ENCODE data around the gene NRP1.

NRP1 gene

GRCh38 chr10:33258967-33259366, 75.5 kb downstream of the NRP1 start:
- H3K27ac ChIP-seq = no peak overlapping the region
- H3K9me3 ChIP-seq (ENCODE audit: severe bottlenecking) = no peaks in the 10 kb centered on the region
- H3K4me3 ChIP-seq (ENCODE audit: low read depth, low read length) = no peak overlapping the region
- H3K27me3 ChIP-seq (ENCODE audit: insufficient read depth, low read depth, severe bottlenecking) = no peaks in the 10 kb centered on the region
- no peak for DNase-seq
- H3K36me3 ChIP-seq = no peaks in the 10 kb centered on the region
- TF ChIP-seq, protein P1, sequence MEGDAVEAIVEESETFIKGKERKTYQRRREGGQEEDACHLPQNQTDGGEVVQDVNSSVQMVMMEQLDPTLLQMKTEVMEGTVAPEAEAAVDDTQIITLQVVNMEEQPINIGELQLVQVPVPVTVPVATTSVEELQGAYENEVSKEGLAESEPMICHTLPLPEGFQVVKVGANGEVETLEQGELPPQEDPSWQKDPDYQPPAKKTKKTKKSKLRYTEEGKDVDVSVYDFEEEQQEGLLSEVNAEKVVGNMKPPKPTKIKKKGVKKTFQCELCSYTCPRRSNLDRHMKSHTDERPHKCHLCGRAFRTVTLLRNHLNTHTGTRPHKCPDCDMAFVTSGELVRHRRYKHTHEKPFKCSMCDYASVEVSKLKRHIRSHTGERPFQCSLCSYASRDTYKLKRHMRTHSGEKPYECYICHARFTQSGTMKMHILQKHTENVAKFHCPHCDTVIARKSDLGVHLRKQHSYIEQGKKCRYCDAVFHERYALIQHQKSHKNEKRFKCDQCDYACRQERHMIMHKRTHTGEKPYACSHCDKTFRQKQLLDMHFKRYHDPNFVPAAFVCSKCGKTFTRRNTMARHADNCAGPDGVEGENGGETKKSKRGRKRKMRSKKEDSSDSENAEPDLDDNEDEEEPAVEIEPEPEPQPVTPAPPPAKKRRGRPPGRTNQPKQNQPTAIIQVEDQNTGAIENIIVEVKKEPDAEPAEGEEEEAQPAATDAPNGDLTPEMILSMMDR (IDR thresholded peaks at IDR 0.05; ENCODE audit: low read depth, low read length) = no peak

- H3K36me3 ChIP-seq = no peaks in the 10 kb centered on the region
- TF ChIP-seq, protein P1 (IDR thresholded peaks at IDR 0.05; ENCODE audit: low read depth, low read length) = no peak
- H3K27ac ChIP-seq = no peak overlapping the region
- no peaks in the 10 kb centered on the region for H3K27me3 ChIP-seq (ENCODE audit: insufficient read depth, low read depth, severe bottlenecking)
- H3K4me3 ChIP-seq (ENCODE audit: low read depth, low read length) = no peak overlapping the region
- H3K9me3 ChIP-seq (ENCODE audit: severe bottlenecking) = no peaks in the 10 kb centered on the region
- no peak for DNase-seq
These were observed 76.9 kb downstream of the NRP1 start for GRCh38 chr10:33257439-33258080.

DNA sequence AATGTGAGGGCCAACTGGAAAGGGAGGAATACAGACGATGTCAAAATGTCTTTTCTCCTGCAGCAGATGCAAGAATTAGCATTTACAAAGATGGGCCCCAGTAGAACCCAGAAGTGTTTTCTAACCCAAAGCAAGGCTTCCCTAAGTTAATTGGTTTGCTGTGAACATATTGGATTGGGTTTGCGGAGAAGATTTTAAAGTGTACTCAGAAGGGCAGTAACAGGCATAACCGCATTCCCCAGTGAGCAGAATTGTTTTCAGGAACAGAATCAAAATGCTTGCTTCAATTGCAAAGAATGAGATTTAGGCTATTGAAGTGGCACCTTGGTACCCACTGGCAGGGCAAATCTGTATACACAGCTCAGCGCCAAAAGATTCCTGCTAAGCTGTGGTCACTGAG, 78.0 kb downstream of the NRP1 start:
- Histone ChIP-seq H3K4me3 (ENCODE audit: low read depth, low read length) (no peak overlapping the region), H3K9me3 (ENCODE audit: severe bottlenecking) (no peaks in the 10 kb centered on the region), H3K27me3 (ENCODE audit: insufficient read depth, low read depth, severe bottlenecking) (no peaks in the 10 kb centered on the region), H3K36me3 (no peaks in the 10 kb centered on the region), H3K27ac (no peak overlapping the region)
- TF ChIP-seq, protein P1 (IDR thresholded peaks at IDR 0.05; ENCODE audit: low read depth, low read length) = no peak
- no peak for DNase-seq

DNA sequence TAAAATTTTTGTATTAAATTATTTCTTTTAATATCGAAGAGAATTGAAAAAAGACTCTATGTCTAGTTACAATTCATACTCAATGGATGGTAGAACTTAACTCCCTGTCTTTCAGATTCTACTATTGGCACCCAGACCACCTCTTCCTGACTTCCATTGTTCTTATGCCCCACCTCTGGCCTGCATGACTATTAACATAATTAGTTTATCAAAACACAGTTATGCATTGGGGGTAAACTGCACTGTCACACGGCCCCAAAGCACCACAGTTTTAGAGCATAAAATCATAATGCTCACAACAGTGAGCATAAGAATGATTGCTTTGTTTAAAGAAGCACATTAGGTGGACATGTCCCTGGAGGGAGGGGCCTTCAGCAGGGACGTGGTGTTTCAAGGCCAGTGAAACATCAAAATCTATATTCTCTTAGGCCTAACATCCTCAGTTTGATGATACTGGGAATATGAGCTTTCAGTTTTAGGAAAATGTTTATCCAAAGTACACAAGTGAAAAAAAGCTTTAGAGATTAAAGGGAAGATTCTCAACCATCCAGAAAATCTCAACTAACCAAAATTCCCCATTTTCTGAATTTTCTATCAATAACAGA, 79.8 kb downstream of the NRP1 start:
- TF ChIP-seq, protein P1 (IDR thresholded peaks at IDR 0.05; ENCODE audit: low read depth, low read length) = no peak
- no peak for DNase-seq
- Histone ChIP-seq H3K27me3 (ENCODE audit: insufficient read depth, low read depth, severe bottlenecking) (no peaks in the 10 kb centered on the region), H3K36me3 (no peaks in the 10 kb centered on the region), H3K9me3 (ENCODE audit: severe bottlenecking) (no peaks in the 10 kb centered on the region), H3K27ac (no peak overlapping the region), H3K4me3 (ENCODE audit: low read depth, low read length) (no peak overlapping the region)

DNA sequence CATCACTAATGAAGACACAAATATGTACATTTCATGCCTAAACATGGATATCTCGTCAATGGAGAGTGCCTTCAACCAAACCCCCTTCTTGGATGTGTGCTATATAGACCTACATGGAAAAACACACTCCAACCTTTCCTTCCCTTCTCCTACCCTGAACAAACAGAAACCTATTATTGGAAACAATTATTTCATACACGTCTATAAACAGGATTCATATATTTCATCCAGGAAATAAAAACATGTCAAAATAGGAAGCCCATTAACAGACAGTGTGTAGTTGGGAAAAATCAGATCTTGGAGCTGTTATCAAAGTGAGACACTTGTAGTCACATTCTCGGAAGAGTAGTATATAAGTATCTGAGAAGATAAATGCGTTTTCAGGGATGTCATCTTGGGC, 81.1 kb downstream of the NRP1 start:
- TF ChIP-seq, protein P1 (IDR thresholded peaks at IDR 0.05; ENCODE audit: low read depth, low read length) = no peak
- no peak for DNase-seq
- Histone ChIP-seq H3K9me3 (ENCODE audit: severe bottlenecking) (no peaks in the 10 kb centered on the region), H3K27ac (no peak overlapping the region), H3K27me3 (ENCODE audit: insufficient read depth, low read depth, severe bottlenecking) (no peaks in the 10 kb centered on the region), H3K36me3 (no peaks in the 10 kb centered on the region), H3K4me3 (ENCODE audit: low read depth, low read length) (no peak overlapping the region)

GRCh38 chr10:33252794-33253203, 81.7 kb downstream of the NRP1 start:
- no peaks in the 10 kb centered on the region for H3K9me3 ChIP-seq (ENCODE audit: severe bottlenecking)
- H3K4me3 ChIP-seq (ENCODE audit: low read depth, low read length) = no peak overlapping the region
- H3K36me3 ChIP-seq = no peaks in the 10 kb centered on the region
- no peak overlapping the region for H3K27ac ChIP-seq
- DNase-seq = no peak
- TF ChIP-seq, protein P1 (IDR thresholded peaks at IDR 0.05; ENCODE audit: low read depth, low read length) = no peak
- no peaks in the 10 kb centered on the region for H3K27me3 ChIP-seq (ENCODE audit: insufficient read depth, low read depth, severe bottlenecking)

All from WERI-Rb-1 (cell line).